GM21526 (cell line): ENCODE measurements around the gene NAPA.
A peak's percentile ranks its signal among the peaks of the same experiment; 100 is the strongest.

ENCODE experiments used
- ATAC-seq: cut with Tn5 transposase; IDR thresholded peaks from one replicate; pipeline ENCODE4 v1.9.1; 2021; ENCODE audit warnings: moderate library complexity; ENCODE audit not compliant: unreplicated experiment, low FRiP score

Gene NAPA

GRCh38 chr19:47526798-47527197 is 11.9 kb upstream of the NAPA start:
- ATAC-seq, result no peak

GRCh38 chr19:47523473-47523872 is 8.6 kb upstream of the NAPA start:
- no peak for ATAC-seq

- ATAC-seq, result no peak
Measured at GRCh38 chr19:47521473-47522180, 6.8 kb upstream of the NAPA start.

GRCh38 chr19:47520839-47521238 is 6.0 kb upstream of the NAPA start:
- no peak for ATAC-seq

GRCh38 chr19:47520343-47520806 is 5.5 kb upstream of the NAPA start:
- no peak for ATAC-seq

- no peak for ATAC-seq
Measured at GRCh38 chr19:47518854-47519253, 4.0 kb upstream of the NAPA start.

GRCh38 chr19:47518139-47518538 is 3.3 kb upstream of the NAPA start:
- no peak for ATAC-seq

- peak; percentile 1 for ATAC-seq
Measured at GRCh38 chr19:47514151-47514868, 553 bp downstream of the NAPA start.

- no peak for ATAC-seq
Measured at GRCh38 chr19:47512948-47513319, 1.9 kb downstream of the NAPA start.

GRCh38 chr19:47512183-47512947 is 2.5 kb downstream of the NAPA start:
- ATAC-seq, result no peak

- no peak for ATAC-seq
Measured at GRCh38 chr19:47511681-47512080, 3.2 kb downstream of the NAPA start.

GRCh38 chr19:47511128-47511517 is 3.7 kb downstream of the NAPA start:
- ATAC-seq, result no peak

- no peak for ATAC-seq
Measured at GRCh38 chr19:47510516-47511127, 4.2 kb downstream of the NAPA start.

GRCh38 chr19:47509973-47510372 is 4.9 kb downstream of the NAPA start:
- ATAC-seq, result no peak

GRCh38 chr19:47509170-47509847 is 5.6 kb downstream of the NAPA start:
- ATAC-seq, result no peak

GRCh38 chr19:47508721-47509120 is 6.1 kb downstream of the NAPA start:
- ATAC-seq, result no peak

- no peak for ATAC-seq
Measured at GRCh38 chr19:47507924-47508553, 6.8 kb downstream of the NAPA start.

GRCh38 chr19:47507012-47507411 is 7.9 kb downstream of the NAPA start:
- ATAC-seq, result no peak

- no peak for ATAC-seq
Measured at GRCh38 chr19:47506459-47506858, 8.4 kb downstream of the NAPA start.

- no peak for ATAC-seq
Measured at GRCh38 chr19:47505506-47505905, 9.4 kb downstream of the NAPA start.
